ENCODE data around the gene TNFRSF12A. TPM values are rescaled to one million over a fixed set of nuclear protein-coding genes. Genes with fewer than 3 reads are reported as not detected.
"Not testable (repeated sequence)": the region's sequence is repeated elsewhere in the genome, so short reads cannot be mapped to it uniquely, and the experiment has no call there.

The TNFRSF12A gene
- total RNA-seq, 1 experiment from 2014 or later, result 156 TPM

DNA sequence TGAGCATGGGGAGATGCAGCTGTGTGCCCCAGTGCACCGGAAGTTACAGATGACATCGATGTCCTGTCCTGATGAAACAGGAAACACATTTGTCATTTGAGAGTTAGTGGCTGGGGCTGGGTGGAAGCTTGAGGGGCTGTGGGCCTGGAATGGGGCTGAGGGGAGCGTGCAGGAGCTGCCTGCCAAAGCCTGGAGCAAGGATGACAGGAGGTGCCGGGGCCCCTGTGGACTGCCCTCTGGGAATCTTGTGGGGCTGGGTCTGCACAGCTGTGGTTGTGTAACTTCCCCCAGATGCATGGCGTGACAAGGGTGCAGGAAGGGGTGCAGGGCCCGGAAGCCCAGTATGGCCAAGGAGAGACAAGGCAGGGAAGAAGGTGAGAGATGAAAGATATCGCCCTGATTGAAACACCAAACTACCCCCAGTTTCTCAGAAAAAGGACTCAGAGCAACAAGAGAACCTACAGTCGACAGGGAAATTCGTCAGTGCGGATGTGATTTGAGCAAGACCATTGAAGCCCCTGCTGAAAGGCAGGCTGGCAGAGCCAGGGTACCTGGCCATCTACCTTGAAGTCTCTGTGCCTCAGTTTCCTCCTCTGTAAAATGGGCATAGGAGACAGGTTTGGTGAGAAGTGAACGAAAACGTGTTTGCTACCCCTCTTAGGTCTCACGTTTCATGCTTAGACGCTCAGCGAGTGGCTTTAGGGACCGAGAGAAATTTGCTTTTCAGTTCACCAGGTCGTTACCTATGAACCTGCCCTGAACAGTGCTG lies 35.0 kb downstream of the TNFRSF12A start:
- CTCF ChIA-PET, result interaction anchor here (1.1 kb wide), 1 partner anchor 23 kb away, joined by 3 read pairs; no protein-coding TSS in a partner anchor
- no TSS peak for BruUV-seq (replicated peaks)
- Histone ChIP-seq H3K27me3 (ENCODE audit: control insufficient read depth, insufficient read depth, low read length) (no peaks in the 10 kb centered on the region), H3K4me1 (ENCODE audit: control insufficient read depth, insufficient read depth, low read length) (peaks cover 2% of the 10 kb centered on the region; the same call in 1 of the 2 replicates), H3K36me3 (ENCODE audit: control insufficient read depth, insufficient read depth, low read length) (no peaks in the 10 kb centered on the region), H3K27ac (ENCODE audit: low read length) (no peak overlapping the region), H3K9me3 (ENCODE audit: control insufficient read depth, insufficient read depth, low read depth, low read length) (no peaks in the 10 kb centered on the region), H3K4me3 (ENCODE audit: low read depth in 2 of 2, low read length in 2 of 2) (no peak overlapping the region)
- ATAC-seq (no peak), DNase-seq (ENCODE audit: low read depth, low spot score) (no peak)
- TF ChIP-seq POLR2AphosphoS5 (IDR thresholded peaks at IDR 0.05; ENCODE audit: low read depth, low read length) (no peak), TCF7L2 (IDR thresholded peaks at IDR 0.05; ENCODE audit: low read depth, low read length) (no peak), SIN3A (IDR thresholded peaks at IDR 0.05; ENCODE audit: borderline replicate concordance, insufficient read depth, low read depth, low read length) (no peak)
- TF ChIP-seq, protein P1, sequence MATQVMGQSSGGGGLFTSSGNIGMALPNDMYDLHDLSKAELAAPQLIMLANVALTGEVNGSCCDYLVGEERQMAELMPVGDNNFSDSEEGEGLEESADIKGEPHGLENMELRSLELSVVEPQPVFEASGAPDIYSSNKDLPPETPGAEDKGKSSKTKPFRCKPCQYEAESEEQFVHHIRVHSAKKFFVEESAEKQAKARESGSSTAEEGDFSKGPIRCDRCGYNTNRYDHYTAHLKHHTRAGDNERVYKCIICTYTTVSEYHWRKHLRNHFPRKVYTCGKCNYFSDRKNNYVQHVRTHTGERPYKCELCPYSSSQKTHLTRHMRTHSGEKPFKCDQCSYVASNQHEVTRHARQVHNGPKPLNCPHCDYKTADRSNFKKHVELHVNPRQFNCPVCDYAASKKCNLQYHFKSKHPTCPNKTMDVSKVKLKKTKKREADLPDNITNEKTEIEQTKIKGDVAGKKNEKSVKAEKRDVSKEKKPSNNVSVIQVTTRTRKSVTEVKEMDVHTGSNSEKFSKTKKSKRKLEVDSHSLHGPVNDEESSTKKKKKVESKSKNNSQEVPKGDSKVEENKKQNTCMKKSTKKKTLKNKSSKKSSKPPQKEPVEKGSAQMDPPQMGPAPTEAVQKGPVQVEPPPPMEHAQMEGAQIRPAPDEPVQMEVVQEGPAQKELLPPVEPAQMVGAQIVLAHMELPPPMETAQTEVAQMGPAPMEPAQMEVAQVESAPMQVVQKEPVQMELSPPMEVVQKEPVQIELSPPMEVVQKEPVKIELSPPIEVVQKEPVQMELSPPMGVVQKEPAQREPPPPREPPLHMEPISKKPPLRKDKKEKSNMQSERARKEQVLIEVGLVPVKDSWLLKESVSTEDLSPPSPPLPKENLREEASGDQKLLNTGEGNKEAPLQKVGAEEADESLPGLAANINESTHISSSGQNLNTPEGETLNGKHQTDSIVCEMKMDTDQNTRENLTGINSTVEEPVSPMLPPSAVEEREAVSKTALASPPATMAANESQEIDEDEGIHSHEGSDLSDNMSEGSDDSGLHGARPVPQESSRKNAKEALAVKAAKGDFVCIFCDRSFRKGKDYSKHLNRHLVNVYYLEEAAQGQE (IDR thresholded peaks at IDR 0.05; ENCODE audit: insufficient read depth in 1 of 2, low read depth in 2 of 2, low read length in 1 of 2), result no peak
- TF ChIP-seq, protein P2, sequence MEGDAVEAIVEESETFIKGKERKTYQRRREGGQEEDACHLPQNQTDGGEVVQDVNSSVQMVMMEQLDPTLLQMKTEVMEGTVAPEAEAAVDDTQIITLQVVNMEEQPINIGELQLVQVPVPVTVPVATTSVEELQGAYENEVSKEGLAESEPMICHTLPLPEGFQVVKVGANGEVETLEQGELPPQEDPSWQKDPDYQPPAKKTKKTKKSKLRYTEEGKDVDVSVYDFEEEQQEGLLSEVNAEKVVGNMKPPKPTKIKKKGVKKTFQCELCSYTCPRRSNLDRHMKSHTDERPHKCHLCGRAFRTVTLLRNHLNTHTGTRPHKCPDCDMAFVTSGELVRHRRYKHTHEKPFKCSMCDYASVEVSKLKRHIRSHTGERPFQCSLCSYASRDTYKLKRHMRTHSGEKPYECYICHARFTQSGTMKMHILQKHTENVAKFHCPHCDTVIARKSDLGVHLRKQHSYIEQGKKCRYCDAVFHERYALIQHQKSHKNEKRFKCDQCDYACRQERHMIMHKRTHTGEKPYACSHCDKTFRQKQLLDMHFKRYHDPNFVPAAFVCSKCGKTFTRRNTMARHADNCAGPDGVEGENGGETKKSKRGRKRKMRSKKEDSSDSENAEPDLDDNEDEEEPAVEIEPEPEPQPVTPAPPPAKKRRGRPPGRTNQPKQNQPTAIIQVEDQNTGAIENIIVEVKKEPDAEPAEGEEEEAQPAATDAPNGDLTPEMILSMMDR (IDR thresholded peaks at IDR 0.05), result no peak
- intact Hi-C loops (cut with micrococcal nuclease; ENCODE audit: unreplicated experiment) (loop anchor here (10.0 kb wide), 1 partner anchor 70 kb away; no protein-coding TSS in a partner anchor), in situ Hi-C loops (cut with HindIII; ENCODE audit: low pct_unique_long_range_greater_than_20kb, low sequenced_read_pairs) (no loop called here)
- POLR2A ChIA-PET, result no interaction called here

DNA sequence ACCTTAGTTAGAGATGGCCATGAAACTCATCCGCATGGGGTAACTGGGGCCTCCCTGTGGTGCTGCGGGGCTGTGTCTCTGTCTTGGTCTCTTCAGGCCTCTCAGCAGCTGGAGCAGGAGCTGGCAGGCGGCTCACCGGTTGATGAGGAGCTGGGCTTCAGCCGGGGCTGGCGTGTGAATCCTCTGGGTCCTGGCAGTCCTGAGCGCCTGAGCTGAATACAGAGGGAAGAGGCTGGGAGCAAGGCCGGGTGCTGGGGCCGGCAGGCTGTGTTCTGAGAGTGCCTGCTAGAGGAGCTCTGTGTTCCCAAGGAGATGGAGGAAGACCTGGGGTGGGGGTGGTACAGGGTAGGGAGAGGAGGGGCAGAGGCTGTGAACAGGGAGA lies 35.6 kb downstream of the TNFRSF12A start:
- intact Hi-C loops (cut with micrococcal nuclease; ENCODE audit: unreplicated experiment), result loop anchor here (10.0 kb wide), 1 partner anchor 69 kb away; no protein-coding TSS in a partner anchor
- POLR2A ChIA-PET; ATAC-seq; H3K36me3 ChIP-seq (ENCODE audit: control insufficient read depth, insufficient read depth, low read length); in situ Hi-C loops (cut with HindIII; ENCODE audit: low pct_unique_long_range_greater_than_20kb, low sequenced_read_pairs); H3K9me3 ChIP-seq (ENCODE audit: control insufficient read depth, insufficient read depth, low read depth, low read length); DNase-seq (ENCODE audit: low read depth, low spot score); H3K27ac ChIP-seq (ENCODE audit: low read length); H3K4me1 ChIP-seq (ENCODE audit: control insufficient read depth, insufficient read depth, low read length); H3K27me3 ChIP-seq (ENCODE audit: control insufficient read depth, insufficient read depth, low read length); BruUV-seq (replicated peaks); H3K4me3 ChIP-seq (ENCODE audit: low read depth in 2 of 2, low read length in 2 of 2): not testable (repeated sequence)
- CTCF ChIA-PET, result interaction anchor here (1.1 kb wide), 1 partner anchor 24 kb away, joined by 3 read pairs; no protein-coding TSS in a partner anchor
